ENCODE measurements around the gene THADA. TPM values are rescaled to one million over a fixed set of nuclear protein-coding genes. Genes with fewer than 3 reads are reported as not detected.
A peak's percentile ranks its signal among the peaks of the same experiment; 100 is the strongest.

Gene THADA
- total RNA-seq, 1 donor from 2014 or later, result 65.0 TPM

- DNase-seq (ENCODE audit: low spot score), result no peak
Observed at GRCh38 chr2:43255296-43255910, 340.4 kb downstream of the THADA start.

GRCh38 chr2:43254331-43254730, 341.5 kb downstream of the THADA start:
- no peak for DNase-seq (ENCODE audit: low spot score)

- peak; percentile 96 for DNase-seq (ENCODE audit: low spot score)
Observed at GRCh38 chr2:43251171-43251731, 344.6 kb downstream of the THADA start.

GRCh38 chr2:43250015-43250414, 345.8 kb downstream of the THADA start:
- no peak for DNase-seq (ENCODE audit: low spot score)

- no peak for DNase-seq (ENCODE audit: low spot score)
Observed at GRCh38 chr2:43248621-43249020, 347.2 kb downstream of the THADA start.

- DNase-seq (ENCODE audit: low spot score), result no peak
Observed at GRCh38 chr2:43246641-43247040, 349.2 kb downstream of the THADA start.

- no peak for DNase-seq (ENCODE audit: low spot score)
Observed at GRCh38 chr2:43241558-43241957, 354.3 kb downstream of the THADA start.

- no peak for DNase-seq (ENCODE audit: low spot score)
Observed at GRCh38 chr2:43240766-43241150, 355.1 kb downstream of the THADA start.

- DNase-seq (ENCODE audit: low spot score), result no peak
Observed at GRCh38 chr2:43239981-43240765, 355.7 kb downstream of the THADA start.

GRCh38 chr2:43238813-43239212, 357.0 kb downstream of the THADA start:
- DNase-seq (ENCODE audit: low spot score), result no peak

- no peak for DNase-seq (ENCODE audit: low spot score)
Observed at GRCh38 chr2:43238176-43238575, 357.7 kb downstream of the THADA start.

- DNase-seq (ENCODE audit: low spot score), result no peak
Observed at GRCh38 chr2:43233218-43234212, 362.3 kb downstream of the THADA start.

- no peak for DNase-seq (ENCODE audit: low spot score)
Observed at GRCh38 chr2:43230951-43231827, 364.6 kb downstream of the THADA start.

GRCh38 chr2:43230351-43230885, 365.4 kb downstream of the THADA start:
- no peak for DNase-seq (ENCODE audit: low spot score)

GRCh38 chr2:43228756-43229659, 366.8 kb downstream of the THADA start:
- no peak for DNase-seq (ENCODE audit: low spot score)

GRCh38 chr2:43228321-43228751, 367.5 kb downstream of the THADA start:
- DNase-seq (ENCODE audit: low spot score), result peak; percentile 42

GRCh38 chr2:43227830-43228281, 368.0 kb downstream of the THADA start:
- no peak for DNase-seq (ENCODE audit: low spot score)

GRCh38 chr2:43226955-43227829, 368.6 kb downstream of the THADA start:
- DNase-seq (ENCODE audit: low spot score), result peak; percentile 92
